NCI-H2107 treated with DMSO at 0.1 percent for 48 hours (cell line): ENCODE results near the gene CTNNA1.
"Not testable (repeated sequence)": the region's sequence is repeated elsewhere in the genome, so short reads cannot be mapped to it uniquely, and the experiment has no call there.

ENCODE experiments used
- DNase-seq: peaks from one replicate; lab custom pipeline; 2025; ENCODE audit not compliant: unreplicated experiment; lab: John Stamatoyannopoulos, UW

The CTNNA1 gene

DNA sequence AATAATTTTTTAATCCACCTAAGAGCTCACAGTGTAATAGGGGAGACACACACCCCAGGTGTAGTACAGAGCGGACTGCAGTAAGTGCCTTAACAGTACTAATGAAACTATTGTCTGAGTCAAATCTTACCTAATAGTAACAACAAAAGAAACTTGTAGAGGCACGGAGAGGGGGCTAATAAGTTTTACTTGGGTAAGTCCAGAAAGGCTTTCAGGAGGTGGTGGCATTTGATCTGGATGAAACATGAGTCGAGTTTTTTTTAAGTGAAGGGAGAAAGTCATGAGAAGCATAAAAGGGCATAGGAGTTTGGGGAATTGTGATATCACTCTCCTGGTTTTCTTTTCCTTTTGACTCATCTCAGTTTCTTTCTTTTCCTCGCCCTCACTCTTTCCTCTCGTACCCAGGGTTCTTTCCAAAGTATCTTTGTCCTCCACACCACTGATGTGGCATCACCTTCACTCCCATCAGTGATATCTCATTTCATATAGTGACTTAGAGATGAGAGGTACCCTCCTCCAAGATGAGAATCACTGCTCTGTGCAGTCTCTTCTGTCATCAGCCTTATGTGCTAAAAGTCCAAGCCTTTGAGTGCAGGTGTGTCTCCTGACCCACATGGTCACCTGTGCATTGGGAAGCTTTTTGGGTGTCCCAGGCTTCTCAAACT lies 2.0 kb downstream of the CTNNA1 start:
- DNase-seq: no peak

GRCh38 chr5:138757061-138757776 lies 4.0 kb downstream of the CTNNA1 start:
- no peak for DNase-seq

- no peak for DNase-seq
Observed at GRCh38 chr5:138760448-138761110, 7.4 kb downstream of the CTNNA1 start.

GRCh38 chr5:138761115-138761514 lies 7.9 kb downstream of the CTNNA1 start:
- DNase-seq: not testable (repeated sequence)

DNA sequence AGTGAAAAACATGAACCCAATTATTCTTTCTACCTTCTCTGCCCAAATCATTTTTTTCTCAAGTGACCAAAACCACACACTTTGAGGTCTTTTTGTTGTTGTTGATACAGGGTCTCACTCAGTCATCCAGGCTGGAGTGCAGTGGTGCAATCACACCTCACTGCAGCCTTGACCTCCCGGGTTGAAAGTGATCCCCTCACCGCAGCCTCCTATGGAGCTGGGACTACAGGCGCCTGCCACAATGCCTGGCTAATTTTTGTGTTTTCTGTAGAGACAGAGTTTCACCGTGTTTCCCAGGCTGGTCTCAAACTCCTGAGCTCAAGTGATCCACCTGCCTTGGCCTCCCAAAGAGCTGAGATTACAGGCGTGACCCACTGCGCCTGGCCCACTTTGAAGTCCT lies 8.4 kb downstream of the CTNNA1 start:
- not testable (repeated sequence) for DNase-seq

GRCh38 chr5:138762110-138762509 lies 8.9 kb downstream of the CTNNA1 start:
- no peak for DNase-seq

DNA sequence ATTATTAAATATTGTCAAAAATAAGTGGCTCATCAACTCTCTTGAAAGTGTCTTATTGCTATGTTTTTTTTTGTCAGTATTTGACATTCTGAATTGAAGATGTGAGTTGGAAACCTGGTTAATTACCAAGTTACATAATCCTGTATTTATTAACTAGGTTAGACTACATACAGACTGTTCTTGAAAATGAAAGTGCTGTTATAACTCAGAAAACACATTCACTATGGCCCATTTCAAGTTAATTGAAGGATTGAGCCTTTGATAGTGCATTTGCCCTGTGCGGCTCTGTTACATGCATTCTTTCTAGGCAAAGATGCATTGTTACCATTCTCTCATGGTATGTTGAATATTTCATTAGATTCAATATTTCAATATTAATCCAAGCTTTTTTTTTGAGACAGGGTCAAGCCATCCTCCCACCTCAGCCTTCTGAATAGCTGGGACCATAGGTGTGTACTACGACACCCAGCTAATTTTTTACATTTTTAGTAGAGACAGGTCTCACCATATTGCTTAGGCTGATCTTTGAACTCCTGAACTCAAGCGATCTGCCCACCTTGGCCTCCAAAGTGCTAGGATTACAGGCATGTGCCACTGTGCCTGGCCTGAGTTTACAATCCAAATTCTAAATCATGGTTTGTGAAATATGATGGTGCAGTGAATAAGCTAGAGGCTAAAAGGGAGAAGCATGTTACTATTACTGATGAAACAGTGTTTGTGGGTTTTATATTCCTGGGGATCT lies 10.0 kb downstream of the CTNNA1 start:
- DNase-seq: no peak

GRCh38 chr5:138770291-138770690 lies 17.1 kb downstream of the CTNNA1 start:
- DNase-seq: no peak

GRCh38 chr5:138770977-138771376 lies 17.8 kb downstream of the CTNNA1 start:
- no peak for DNase-seq

- no peak for DNase-seq
Observed at GRCh38 chr5:138772986-138773594, 19.9 kb downstream of the CTNNA1 start.

DNA sequence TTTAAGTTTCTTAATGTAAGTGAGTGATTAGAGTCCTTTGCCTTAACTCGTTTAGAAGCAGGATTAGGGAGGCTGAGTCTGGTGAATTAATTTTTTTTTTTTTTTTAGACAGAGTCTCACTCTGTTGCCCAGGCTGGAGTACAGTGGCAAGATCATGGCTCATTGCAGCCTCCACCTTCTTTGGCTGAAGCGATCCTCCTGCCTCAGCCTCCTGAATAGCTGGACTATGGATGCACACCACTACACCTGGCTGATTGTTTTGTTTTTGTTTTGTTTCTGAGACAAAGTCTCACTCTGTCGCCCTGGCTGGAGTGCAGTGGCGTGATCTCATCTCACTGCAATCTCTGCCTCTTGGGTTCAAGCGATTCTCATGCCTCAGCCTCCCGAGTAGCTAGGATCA lies 20.4 kb downstream of the CTNNA1 start:
- not testable (repeated sequence) for DNase-seq

GRCh38 chr5:138775034-138775433 lies 21.8 kb downstream of the CTNNA1 start:
- DNase-seq: no peak

GRCh38 chr5:138778234-138778633 lies 25.0 kb downstream of the CTNNA1 start:
- DNase-seq: no peak

GRCh38 chr5:138783976-138784375 lies 30.8 kb downstream of the CTNNA1 start:
- DNase-seq: no peak

DNA sequence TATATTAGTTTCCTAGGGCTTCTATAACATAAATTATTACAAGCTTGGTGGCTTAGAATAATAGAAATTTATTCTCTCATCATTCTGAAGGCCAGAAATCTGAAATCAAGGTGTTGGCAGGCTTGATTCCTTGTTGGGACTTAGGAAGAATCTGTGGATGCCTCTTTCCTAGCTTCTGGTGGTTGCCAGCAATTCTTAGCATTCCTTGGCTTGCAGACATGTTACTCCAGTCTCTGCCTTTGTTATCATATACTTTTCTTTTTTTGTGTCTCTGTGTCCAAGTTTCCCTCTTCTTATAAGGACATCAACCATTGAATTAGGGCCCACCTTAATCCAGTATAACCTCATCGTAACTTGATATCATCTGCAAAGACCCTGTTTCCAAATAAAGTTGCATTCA lies 31.4 kb downstream of the CTNNA1 start:
- no peak for DNase-seq

- DNase-seq: no peak
Observed at GRCh38 chr5:138789771-138790242, 36.6 kb downstream of the CTNNA1 start.

DNA sequence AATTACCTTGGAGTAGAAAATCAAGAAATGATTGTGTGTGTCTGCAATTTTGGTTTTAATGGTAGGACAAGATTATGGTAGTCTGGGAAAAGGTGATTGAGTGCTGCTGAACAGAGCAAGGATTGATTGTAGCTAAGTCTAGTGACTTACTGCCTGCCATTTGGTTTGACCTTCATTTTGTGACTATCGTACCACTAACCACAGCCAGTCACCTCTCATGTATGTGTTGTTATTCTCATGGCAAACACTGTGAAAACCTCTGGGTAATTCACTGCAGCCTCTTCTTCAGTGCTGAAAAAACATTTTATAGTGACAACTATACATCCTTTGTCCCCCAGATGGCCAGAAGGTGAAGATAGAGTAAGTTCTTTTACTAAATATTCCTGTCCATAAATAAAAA lies 37.5 kb downstream of the CTNNA1 start:
- no peak for DNase-seq

DNA sequence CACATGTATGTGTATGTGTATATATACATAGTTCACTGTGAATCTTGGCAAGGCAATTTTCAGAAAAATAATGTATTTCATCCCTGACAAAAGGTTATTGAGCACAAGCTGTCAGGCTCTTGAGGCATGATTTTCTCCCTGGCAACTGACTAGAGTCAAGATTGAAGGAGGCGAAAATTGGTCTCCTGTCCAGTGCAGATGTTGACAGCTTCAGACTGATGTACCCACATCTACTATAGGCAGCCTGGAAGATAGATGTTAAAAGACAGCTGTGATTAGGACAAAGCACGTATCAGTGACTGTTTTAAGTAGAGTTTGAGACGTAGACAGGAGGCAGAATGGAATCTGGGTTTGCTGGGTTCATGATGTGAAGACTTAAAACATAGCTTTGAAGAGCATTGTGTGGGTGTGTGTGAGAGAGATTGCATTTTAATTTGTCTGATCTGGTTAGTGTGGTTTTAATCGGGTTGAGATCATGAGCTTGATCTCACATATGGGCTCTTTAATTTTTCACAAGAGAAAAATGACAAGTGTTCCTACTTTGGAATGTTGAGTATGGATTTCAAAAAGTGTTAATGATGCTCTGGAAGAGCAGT lies 39.1 kb downstream of the CTNNA1 start:
- DNase-seq: no peak

DNA sequence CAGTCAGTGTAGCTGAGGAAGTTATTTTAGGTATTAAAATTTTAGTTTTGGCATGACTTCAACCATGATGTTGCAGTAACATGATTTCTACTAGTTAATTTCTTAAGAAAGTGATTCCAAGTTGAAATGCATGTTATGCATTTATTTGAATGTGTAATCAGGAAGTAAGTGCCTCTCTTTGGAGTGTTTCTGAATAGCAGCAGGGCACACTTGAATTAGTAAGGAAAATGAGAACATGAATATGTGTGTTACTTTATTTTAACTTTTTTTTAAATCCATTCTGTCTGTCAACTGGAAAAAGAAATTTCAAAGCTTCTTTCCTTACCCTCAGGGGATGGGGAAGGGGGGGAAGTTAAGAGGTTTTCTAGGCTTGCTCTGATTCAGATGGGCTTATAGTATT lies 40.4 kb downstream of the CTNNA1 start:
- no peak for DNase-seq

- no peak for DNase-seq
Observed at GRCh38 chr5:138803285-138803684, 50.1 kb downstream of the CTNNA1 start.

DNA sequence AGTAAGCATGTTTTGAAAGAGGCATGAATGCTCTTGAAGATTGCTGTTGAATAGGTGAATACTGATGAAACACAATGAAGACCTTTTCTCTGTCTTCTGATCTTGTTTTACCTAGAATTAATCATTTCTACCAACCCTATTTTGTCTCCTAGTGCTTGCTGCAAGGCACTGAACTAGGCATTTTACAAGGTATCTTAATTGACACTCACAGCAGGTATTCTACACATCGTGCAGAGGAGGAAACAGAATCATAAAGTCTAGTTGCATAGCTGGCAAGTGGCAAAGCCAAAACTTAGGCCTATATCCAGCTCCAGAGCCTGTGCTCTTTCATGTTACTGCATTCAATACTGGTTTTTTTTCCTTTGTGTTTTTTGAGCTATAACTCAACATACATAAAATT lies 50.7 kb downstream of the CTNNA1 start:
- no peak for DNase-seq
